Measurements from ENCODE around the gene SPNS2.

GRCh38 chr17:4490637-4491061, 8.0 kb upstream of the SPNS2 start:
- TF ChIP-seq CTCF (IDR thresholded peaks at IDR 0.05) (no peak), ZFX (IDR thresholded peaks at IDR 0.05; ENCODE audit: borderline replicate concordance) (no peak)

Data from 22Rv1 (cell line).